Measurements from ENCODE around the gene SORT1. TPM values are rescaled to one million over a fixed set of nuclear protein-coding genes. Genes with fewer than 3 reads are reported as not detected.
A peak's percentile ranks its signal among the peaks of the same experiment; 100 is the strongest.

SORT1 gene
- polyA plus RNA-seq, 1 of the 3 experiments (the other 2 are of a cell fraction) = 8.5 TPM

DNA sequence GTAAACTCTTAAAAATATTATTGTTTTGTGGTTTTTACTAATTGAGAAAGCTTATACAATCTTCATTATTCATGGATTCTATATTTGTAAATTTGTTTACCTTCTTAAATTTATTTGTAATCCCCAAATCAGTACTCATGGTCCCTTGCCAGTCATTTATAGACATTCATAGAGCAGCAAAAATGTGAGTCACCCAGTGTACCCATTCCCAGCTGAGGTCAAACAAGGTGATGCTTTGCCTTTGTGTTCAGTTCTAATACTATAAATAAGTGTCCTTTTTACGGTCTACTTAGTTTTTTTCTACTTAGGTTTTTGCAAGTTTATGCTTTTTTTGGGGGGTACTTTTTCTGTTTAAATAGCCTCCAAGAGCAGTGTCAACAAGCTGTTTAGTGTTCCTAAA, 36.1 kb downstream of the SORT1 start:
- Histone ChIP-seq H3K27me3 (ENCODE audit: insufficient read depth) (no peaks in the 10 kb centered on the region), H2AFZ (ENCODE audit: low read depth) (no peak overlapping the region; the same call in 1 of the 2 replicates), H3K4me1 (ENCODE audit: control insufficient read depth in 1 of 2, insufficient read depth in 2 of 2, low read depth in 1 of 2, low read length in 1 of 2) (peaks cover 3 to 7% of the 10 kb centered on the region in 2 experiments; a peak in 3 of 4 replicates), H3K4me3 (ENCODE audit: low read depth in 2 of 2, low read length in 1 of 2) (no peak overlapping the region), H3K4me2 (no peak overlapping the region), H3F3A (replicated peaks; ENCODE audit: insufficient read depth) (no peaks in the 10 kb centered on the region), H3K79me2 (ENCODE audit: insufficient read depth) (no peaks in the 10 kb centered on the region), H3K36me3 (replicated peaks in 1 of 2; ENCODE audit: control insufficient read depth in 1 of 2, insufficient read depth in 2 of 2, low read length in 1 of 2) (peaks cover 0 to 4% of the 10 kb centered on the region in 2 experiments), H3K9ac (no peak overlapping the region), H3K9me2 (no peaks in the 10 kb centered on the region), H3K9me3 (no peaks in the 10 kb centered on the region), H3K27ac (ENCODE audit: low read depth in 2 of 2, low read length in 1 of 2) (no peak overlapping the region), H4K20me1 (ENCODE audit: insufficient read depth) (no peaks in the 10 kb centered on the region)
- WGBS (ENCODE audit: low lambda C conversion rate) = 74% methylated on average over 1 of the region's 1 CpG
- TF ChIP-seq RXRA (IDR thresholded peaks at IDR 0.05; ENCODE audit: borderline replicate concordance, low read depth) (0 out of 2 replicates have a peak, but pooled peaks have one; percentile 56), SMC3 (IDR thresholded peaks at IDR 0.05; ENCODE audit: low read depth, low read length) (no peak)
- ChIA-PET CTCF (no interaction called here), POLR2A (no interaction called here)
- no peak for DNase-seq

DNA sequence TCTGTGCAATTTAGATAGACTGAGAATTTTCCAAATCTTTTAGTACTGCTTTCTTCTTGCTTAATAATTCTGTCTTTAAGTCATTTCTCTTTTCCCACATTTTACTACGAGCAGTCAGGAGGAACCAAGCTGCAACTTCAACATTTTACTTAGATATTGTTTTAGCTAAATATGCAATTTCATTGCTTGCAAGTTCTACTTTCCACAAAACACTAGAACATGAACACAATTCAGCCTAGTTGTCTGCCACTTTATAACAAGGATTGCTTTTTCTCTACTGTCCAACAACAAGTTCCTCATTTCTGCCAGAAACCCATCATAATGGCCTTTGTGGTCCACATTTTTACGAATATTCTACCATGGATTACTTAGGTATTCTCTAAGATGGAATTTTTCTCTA, 36.6 kb downstream of the SORT1 start:
- H3K9me2 ChIP-seq = no peaks in the 10 kb centered on the region
- TF ChIP-seq TAF1 (IDR thresholded peaks at IDR 0.05; ENCODE audit: borderline replicate concordance, low read depth, low read length) (no peak), YY1 (IDR thresholded peaks at IDR 0.05; ENCODE audit: low read depth) (no peak), SMC3 (IDR thresholded peaks at IDR 0.05; ENCODE audit: low read depth, low read length) (no peak), ELF1 (IDR thresholded peaks at IDR 0.05) (no peak), RAD21 (IDR thresholded peaks at IDR 0.05; ENCODE audit: low read length) (no peak), GATA2 (CRISPR knock-in tag; IDR thresholded peaks at IDR 0.05) (no peak), RCOR1 (IDR thresholded peaks at IDR 0.05; ENCODE audit: low read length) (no peak), POLR2AphosphoS5 (IDR thresholded peaks at IDR 0.05; ENCODE audit: low read depth, low read length) (no peak)
- TF ChIP-seq, protein P1, sequence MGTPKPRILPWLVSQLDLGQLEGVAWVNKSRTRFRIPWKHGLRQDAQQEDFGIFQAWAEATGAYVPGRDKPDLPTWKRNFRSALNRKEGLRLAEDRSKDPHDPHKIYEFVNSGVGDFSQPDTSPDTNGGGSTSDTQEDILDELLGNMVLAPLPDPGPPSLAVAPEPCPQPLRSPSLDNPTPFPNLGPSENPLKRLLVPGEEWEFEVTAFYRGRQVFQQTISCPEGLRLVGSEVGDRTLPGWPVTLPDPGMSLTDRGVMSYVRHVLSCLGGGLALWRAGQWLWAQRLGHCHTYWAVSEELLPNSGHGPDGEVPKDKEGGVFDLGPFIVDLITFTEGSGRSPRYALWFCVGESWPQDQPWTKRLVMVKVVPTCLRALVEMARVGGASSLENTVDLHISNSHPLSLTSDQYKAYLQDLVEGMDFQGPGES (IDR thresholded peaks at IDR 0.05; ENCODE audit: low read depth, low read length) = no peak
- TF ChIP-seq, protein P2, sequence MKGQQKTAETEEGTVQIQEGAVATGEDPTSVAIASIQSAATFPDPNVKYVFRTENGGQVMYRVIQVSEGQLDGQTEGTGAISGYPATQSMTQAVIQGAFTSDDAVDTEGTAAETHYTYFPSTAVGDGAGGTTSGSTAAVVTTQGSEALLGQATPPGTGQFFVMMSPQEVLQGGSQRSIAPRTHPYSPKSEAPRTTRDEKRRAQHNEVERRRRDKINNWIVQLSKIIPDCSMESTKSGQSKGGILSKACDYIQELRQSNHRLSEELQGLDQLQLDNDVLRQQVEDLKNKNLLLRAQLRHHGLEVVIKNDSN (IDR thresholded peaks at IDR 0.05; ENCODE audit: borderline replicate concordance, low read depth) = no peak
- TF ChIP-seq, protein P3, sequence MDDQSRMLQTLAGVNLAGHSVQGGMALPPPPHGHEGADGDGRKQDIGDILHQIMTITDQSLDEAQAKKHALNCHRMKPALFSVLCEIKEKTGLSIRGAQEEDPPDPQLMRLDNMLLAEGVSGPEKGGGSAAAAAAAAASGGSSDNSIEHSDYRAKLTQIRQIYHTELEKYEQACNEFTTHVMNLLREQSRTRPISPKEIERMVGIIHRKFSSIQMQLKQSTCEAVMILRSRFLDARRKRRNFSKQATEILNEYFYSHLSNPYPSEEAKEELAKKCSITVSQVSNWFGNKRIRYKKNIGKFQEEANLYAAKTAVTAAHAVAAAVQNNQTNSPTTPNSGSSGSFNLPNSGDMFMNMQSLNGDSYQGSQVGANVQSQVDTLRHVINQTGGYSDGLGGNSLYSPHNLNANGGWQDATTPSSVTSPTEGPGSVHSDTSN (IDR thresholded peaks at IDR 0.05) = no peak
- TF ChIP-seq, protein P4, sequence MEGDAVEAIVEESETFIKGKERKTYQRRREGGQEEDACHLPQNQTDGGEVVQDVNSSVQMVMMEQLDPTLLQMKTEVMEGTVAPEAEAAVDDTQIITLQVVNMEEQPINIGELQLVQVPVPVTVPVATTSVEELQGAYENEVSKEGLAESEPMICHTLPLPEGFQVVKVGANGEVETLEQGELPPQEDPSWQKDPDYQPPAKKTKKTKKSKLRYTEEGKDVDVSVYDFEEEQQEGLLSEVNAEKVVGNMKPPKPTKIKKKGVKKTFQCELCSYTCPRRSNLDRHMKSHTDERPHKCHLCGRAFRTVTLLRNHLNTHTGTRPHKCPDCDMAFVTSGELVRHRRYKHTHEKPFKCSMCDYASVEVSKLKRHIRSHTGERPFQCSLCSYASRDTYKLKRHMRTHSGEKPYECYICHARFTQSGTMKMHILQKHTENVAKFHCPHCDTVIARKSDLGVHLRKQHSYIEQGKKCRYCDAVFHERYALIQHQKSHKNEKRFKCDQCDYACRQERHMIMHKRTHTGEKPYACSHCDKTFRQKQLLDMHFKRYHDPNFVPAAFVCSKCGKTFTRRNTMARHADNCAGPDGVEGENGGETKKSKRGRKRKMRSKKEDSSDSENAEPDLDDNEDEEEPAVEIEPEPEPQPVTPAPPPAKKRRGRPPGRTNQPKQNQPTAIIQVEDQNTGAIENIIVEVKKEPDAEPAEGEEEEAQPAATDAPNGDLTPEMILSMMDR (IDR thresholded peaks at IDR 0.05) = no peak
- TF ChIP-seq, protein P5, sequence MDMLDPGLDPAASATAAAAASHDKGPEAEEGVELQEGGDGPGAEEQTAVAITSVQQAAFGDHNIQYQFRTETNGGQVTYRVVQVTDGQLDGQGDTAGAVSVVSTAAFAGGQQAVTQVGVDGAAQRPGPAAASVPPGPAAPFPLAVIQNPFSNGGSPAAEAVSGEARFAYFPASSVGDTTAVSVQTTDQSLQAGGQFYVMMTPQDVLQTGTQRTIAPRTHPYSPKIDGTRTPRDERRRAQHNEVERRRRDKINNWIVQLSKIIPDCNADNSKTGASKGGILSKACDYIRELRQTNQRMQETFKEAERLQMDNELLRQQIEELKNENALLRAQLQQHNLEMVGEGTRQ (IDR thresholded peaks at IDR 0.05; ENCODE audit: borderline replicate concordance, low read depth, low read length) = no peak
- TF ChIP-seq, protein P6, sequence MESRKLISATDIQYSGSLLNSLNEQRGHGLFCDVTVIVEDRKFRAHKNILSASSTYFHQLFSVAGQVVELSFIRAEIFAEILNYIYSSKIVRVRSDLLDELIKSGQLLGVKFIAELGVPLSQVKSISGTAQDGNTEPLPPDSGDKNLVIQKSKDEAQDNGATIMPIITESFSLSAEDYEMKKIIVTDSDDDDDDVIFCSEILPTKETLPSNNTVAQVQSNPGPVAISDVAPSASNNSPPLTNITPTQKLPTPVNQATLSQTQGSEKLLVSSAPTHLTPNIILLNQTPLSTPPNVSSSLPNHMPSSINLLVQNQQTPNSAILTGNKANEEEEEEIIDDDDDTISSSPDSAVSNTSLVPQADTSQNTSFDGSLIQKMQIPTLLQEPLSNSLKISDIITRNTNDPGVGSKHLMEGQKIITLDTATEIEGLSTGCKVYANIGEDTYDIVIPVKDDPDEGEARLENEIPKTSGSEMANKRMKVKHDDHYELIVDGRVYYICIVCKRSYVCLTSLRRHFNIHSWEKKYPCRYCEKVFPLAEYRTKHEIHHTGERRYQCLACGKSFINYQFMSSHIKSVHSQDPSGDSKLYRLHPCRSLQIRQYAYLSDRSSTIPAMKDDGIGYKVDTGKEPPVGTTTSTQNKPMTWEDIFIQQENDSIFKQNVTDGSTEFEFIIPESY (IDR thresholded peaks at IDR 0.05; ENCODE audit: borderline replicate concordance, low read depth) = no peak
- 98% methylated on average over 2 of the region's 2 CpGs for WGBS (ENCODE audit: low lambda C conversion rate)
- H3K27ac ChIP-seq (ENCODE audit: low read depth in 2 of 2, low read length in 1 of 2) = no peak overlapping the region
- peaks cover 0 to 4% of the 10 kb centered on the region in 2 experiments for H3K36me3 ChIP-seq (replicated peaks in 1 of 2; ENCODE audit: control insufficient read depth in 1 of 2, insufficient read depth in 2 of 2, low read length in 1 of 2)
- H2AFZ ChIP-seq (ENCODE audit: low read depth) = no peak overlapping the region
- no peak for DNase-seq
- ChIA-PET POLR2A (no interaction called here), CTCF (interaction anchor here (0.9 kb wide), 1 partner anchor 97 kb away, joined by 3 read pairs; no protein-coding TSS in a partner anchor)
- no peak overlapping the region for H3K4me2 ChIP-seq
- no peaks in the 10 kb centered on the region for H3F3A ChIP-seq (replicated peaks; ENCODE audit: insufficient read depth)
- H4K20me1 ChIP-seq (ENCODE audit: insufficient read depth) = no peaks in the 10 kb centered on the region
- peaks cover 3 to 7% of the 10 kb centered on the region in 2 experiments; a peak in 3 of 4 replicates for H3K4me1 ChIP-seq (ENCODE audit: control insufficient read depth in 1 of 2, insufficient read depth in 2 of 2, low read depth in 1 of 2, low read length in 1 of 2)
- no peak overlapping the region for H3K9ac ChIP-seq
- H3K9me3 ChIP-seq = no peaks in the 10 kb centered on the region
- no peaks in the 10 kb centered on the region for H3K79me2 ChIP-seq (ENCODE audit: insufficient read depth)
- no peaks in the 10 kb centered on the region for H3K27me3 ChIP-seq (ENCODE audit: insufficient read depth)
- no peak overlapping the region for H3K4me3 ChIP-seq (ENCODE audit: low read depth in 2 of 2, low read length in 1 of 2)
